ENCODE measurements around the gene MAT2B.

The MAT2B gene

GRCh38 chr5:163509291-163509951 lies 4.0 kb downstream of the MAT2B start:
- H3K4me3 ChIP-seq (ENCODE audit: low read depth, low read length): no peak overlapping the region
- TF ChIP-seq CTCF (IDR thresholded peaks at IDR 0.05; ENCODE audit: borderline replicate concordance, insufficient read depth, low read depth, low read length): no peak

- no peak overlapping the region for H3K4me3 ChIP-seq (ENCODE audit: low read depth, low read length)
- no peak for TF ChIP-seq CTCF (IDR thresholded peaks at IDR 0.05; ENCODE audit: borderline replicate concordance, insufficient read depth, low read depth, low read length)
Measured at GRCh38 chr5:163512526-163512925, 7.1 kb downstream of the MAT2B start.

GRCh38 chr5:163525096-163525495 lies 19.7 kb downstream of the MAT2B start:
- no peak for TF ChIP-seq CTCF (IDR thresholded peaks at IDR 0.05; ENCODE audit: borderline replicate concordance, insufficient read depth, low read depth, low read length)
- H3K4me3 ChIP-seq (ENCODE audit: low read depth, low read length): no peak overlapping the region

- no peak overlapping the region for H3K4me3 ChIP-seq (ENCODE audit: low read depth, low read length)
- no peak for TF ChIP-seq CTCF (IDR thresholded peaks at IDR 0.05; ENCODE audit: borderline replicate concordance, insufficient read depth, low read depth, low read length)
Measured at GRCh38 chr5:163529698-163530097, 24.3 kb downstream of the MAT2B start.

GRCh38 chr5:163531272-163531671 lies 25.9 kb downstream of the MAT2B start:
- H3K4me3 ChIP-seq (ENCODE audit: low read depth, low read length): no peak overlapping the region
- TF ChIP-seq CTCF (IDR thresholded peaks at IDR 0.05; ENCODE audit: borderline replicate concordance, insufficient read depth, low read depth, low read length): no peak

- no peak overlapping the region for H3K4me3 ChIP-seq (ENCODE audit: low read depth, low read length)
- TF ChIP-seq CTCF (IDR thresholded peaks at IDR 0.05; ENCODE audit: borderline replicate concordance, insufficient read depth, low read depth, low read length): no peak
Measured at GRCh38 chr5:163532171-163533084, 27.0 kb downstream of the MAT2B start.
